Dedifferentiated amniotic fluid mesenchymal stem cell (primary cell): Measurements from ENCODE around the gene YPEL2.
"Not testable (repeated sequence)": the region's sequence is repeated elsewhere in the genome, so short reads cannot be mapped to it uniquely, and the experiment has no call there.

Experiments used
- DNase-seq: peaks from one replicate; pipeline ENCODE4 v3.0.0-alpha.2; 2016; ENCODE audit errors: extremely low spot score

YPEL2 gene

GRCh38 chr17:59406808-59407381 is 75.4 kb downstream of the YPEL2 start:
- peak; percentile 71 for DNase-seq

GRCh38 chr17:59409336-59410048 is 78.0 kb downstream of the YPEL2 start:
- DNase-seq = no peak

- DNase-seq = no peak
Measured at GRCh38 chr17:59410049-59410437, 78.6 kb downstream of the YPEL2 start.

- DNase-seq = not testable (repeated sequence)
Measured at GRCh38 chr17:59412431-59412830, 81.0 kb downstream of the YPEL2 start.

GRCh38 chr17:59413014-59413766 is 81.7 kb downstream of the YPEL2 start:
- DNase-seq = no peak

GRCh38 chr17:59415397-59415796 is 83.9 kb downstream of the YPEL2 start:
- no peak for DNase-seq

- no peak for DNase-seq
Measured at GRCh38 chr17:59416184-59416583, 84.7 kb downstream of the YPEL2 start.

- DNase-seq = no peak
Measured at GRCh38 chr17:59417452-59417851, 86.0 kb downstream of the YPEL2 start.

GRCh38 chr17:59418732-59419166 is 87.3 kb downstream of the YPEL2 start:
- DNase-seq = no peak

GRCh38 chr17:59420901-59421300 is 89.4 kb downstream of the YPEL2 start:
- DNase-seq = no peak

GRCh38 chr17:59421722-59422121 is 90.3 kb downstream of the YPEL2 start:
- no peak for DNase-seq

GRCh38 chr17:59423137-59423724 is 91.8 kb downstream of the YPEL2 start:
- no peak for DNase-seq

GRCh38 chr17:59423903-59424302 is 92.4 kb downstream of the YPEL2 start:
- DNase-seq = no peak

GRCh38 chr17:59424331-59424730 is 92.9 kb downstream of the YPEL2 start:
- no peak for DNase-seq

GRCh38 chr17:59425085-59425931 is 93.9 kb downstream of the YPEL2 start:
- no peak for DNase-seq

GRCh38 chr17:59426031-59426430 is 94.6 kb downstream of the YPEL2 start:
- no peak for DNase-seq

GRCh38 chr17:59427425-59427921 is 96.0 kb downstream of the YPEL2 start:
- DNase-seq = peak; percentile 69

GRCh38 chr17:59427996-59428395 is 96.5 kb downstream of the YPEL2 start:
- no peak for DNase-seq

- DNase-seq = no peak
Measured at GRCh38 chr17:59428916-59429485, 97.5 kb downstream of the YPEL2 start.

GRCh38 chr17:59431601-59432000 is 100.1 kb downstream of the YPEL2 start:
- DNase-seq = no peak

- no peak for DNase-seq
Measured at GRCh38 chr17:59432657-59433056, 101.2 kb downstream of the YPEL2 start.
